K562 (cell line): ENCODE measurements around the gene TSC22D1. TPM values are rescaled to one million over a fixed set of nuclear protein-coding genes. Genes with fewer than 3 reads are reported as not detected.

Source experiments
- ARID3B ChIP-seq: fragments of 250-450 bp; sonication (Bioruptor Pico); IDR thresholded peaks from 2 replicates; pipeline ENCODE4 v1.4.0; 2020; ENCODE audit warnings: borderline replicate concordance
- CAMTA2 ChIP-seq: fragments of 250-450 bp; sonication (Bioruptor Pico); conservative IDR thresholded peaks from 2 replicates; pipeline ENCODE4 v1.5.1; 2022
- CBFA2T3 ChIP-seq: fragments of 450-650 bp; IDR thresholded peaks from 2 replicates; pipeline ENCODE4 v1.6.1; 2017
- CC2D1A ChIP-seq: fragments of 450-650 bp; IDR thresholded peaks from 2 replicates; pipeline ENCODE4 v1.6.1; 2017; ENCODE audit warnings: mild to moderate bottlenecking
- EHMT2 ChIP-seq: fragments of 450-650 bp; IDR thresholded peaks from 2 replicates; pipeline ENCODE4 v1.6.1; 2018; ENCODE audit warnings: antibody characterized with exemption
- HMBOX1 ChIP-seq: sonication (generic); IDR thresholded peaks from 2 replicates; pipeline ENCODE4 v1.6.1; 2016
- IRF9 ChIP-seq: fragments of 450-650 bp; IDR thresholded peaks from 2 replicates; pipeline ENCODE4 v1.6.1; 2016; ENCODE audit warnings: missing biosample characterization, missing genetic modification characterization
- KDM1A ChIP-seq, 2 experiments: fragments of 450-650 bp; IDR thresholded peaks; 2 replicates each; pipeline ENCODE4 v1.6.1; 2016; ENCODE audit warnings: mild to moderate bottlenecking in 2 of 2
- KHSRP ChIP-seq: fragments of 450-650 bp; IDR thresholded peaks from 2 replicates; pipeline ENCODE4 v1.6.1; 2017
- MTA2 ChIP-seq: fragments of 450-650 bp; IDR thresholded peaks from 2 replicates; pipeline ENCODE4 v1.6.1; 2016; ENCODE audit warnings: low read depth
- NBN ChIP-seq: fragments of 450-650 bp; IDR thresholded peaks from 2 replicates; pipeline ENCODE4 v1.6.1; 2016; ENCODE audit warnings: low read depth, mild to moderate bottlenecking
- PRDM10 ChIP-seq: fragments of 450-650 bp; IDR thresholded peaks from 2 replicates; pipeline ENCODE4 v1.6.1; 2018; ENCODE audit not compliant: partially characterized antibody
- SRSF1 ChIP-seq: fragments of 200-400 bp; formaldehyde crosslinking; IDR thresholded peaks from 2 replicates; pipeline ENCODE4 v1.6.1; 2017; ENCODE audit warnings: mild to moderate bottlenecking, low read depth, low read length, moderate library complexity
- TAF1 ChIP-seq: IDR thresholded peaks from 2 replicates; pipeline ENCODE4 v1.6.1; 2011; ENCODE audit warnings: mild to moderate bottlenecking, low read length, moderate library complexity; ENCODE audit not compliant: insufficient read depth, control insufficient read depth, severe bottlenecking; ENCODE audit errors: extremely low read depth
- TCF3 ChIP-seq: sonication (generic); formaldehyde crosslinking; IDR thresholded peaks from 2 replicates; pipeline ENCODE4 v1.4.0; 2020; ENCODE audit warnings: mild to moderate bottlenecking, missing genetic modification reagents
- ZBTB17 ChIP-seq: fragments of 450-650 bp; formaldehyde crosslinking; IDR thresholded peaks from 2 replicates; pipeline ENCODE4 v1.4.0; 2020; ENCODE audit warnings: mild to moderate bottlenecking
- ZNF274 ChIP-seq: IDR thresholded peaks from 2 replicates; pipeline ENCODE4 v1.6.1; 2011; ENCODE audit warnings: low read depth, mild to moderate bottlenecking, low read length, moderate library complexity, borderline replicate concordance
- ZNF766 ChIP-seq: fragments of 200-800 bp; sonication (Bioruptor generic); conservative IDR thresholded peaks from 2 replicates; pipeline ENCODE4 v1.6.1; 2016; ENCODE audit warnings: missing genetic modification characterization, missing compliant biosample characterization
- polyA plus RNA-seq, 8 experiments: library from polyadenylated mRNA; depleted of rRNA in 4 of 8; stranded (reverse) in 5 of 8; unstranded in 3 of 8; fragments of >200 nt; fragmentation: Nextera tagmentation in 2 of 8; fragmentation: Illumina TruSeq in 1 of 8; extraction: Ambion mirVana in 2 of 8; extraction: Trizol in 1 of 8; gene quantifications; 2 replicates each; pipeline versions ENCODE4 v1.2.1 to v1.2.3, GENCODE V29; 2011 to 2014; ENCODE audit warnings: inconsistent platforms in 1 of 8, missing spikeins in 1 of 8
- total RNA-seq, 7 experiments: library from RNA; depleted of rRNA in 6 of 7; stranded (reverse); fragments of >200 nt in 6 of 7; fragmentation: Illumina TruSeq in 2 of 7; extraction: Trizol in 2 of 7; gene quantifications; 2 replicates each; pipeline versions ENCODE4 v1.2.1 to v1.2.3, GENCODE V29; 2011 to 2021; ENCODE audit warnings: low replicate concordance in 1 of 7
- TF ChIP-seq, protein P1 (sequence below): fragments of 450-650 bp; formaldehyde crosslinking; IDR thresholded peaks from 2 replicates; pipeline ENCODE4 v1.4.0; 2022; ENCODE audit warnings: mild to moderate bottlenecking, moderate library complexity
- TF ChIP-seq, protein P2 (sequence below): sonication (generic); formaldehyde crosslinking; IDR thresholded peaks from 2 replicates; pipeline ENCODE4 v1.8.1; 2023; ENCODE audit warnings: mild to moderate bottlenecking, missing genetic modification reagents

The TSC22D1 gene
- total and polyA plus RNA-seq, 9 of the 15 experiments (the other 6 are each of a cell fraction or from before 2014, with no cell fraction given): 2.6 to 19.8 (median 8.4) TPM

DNA sequence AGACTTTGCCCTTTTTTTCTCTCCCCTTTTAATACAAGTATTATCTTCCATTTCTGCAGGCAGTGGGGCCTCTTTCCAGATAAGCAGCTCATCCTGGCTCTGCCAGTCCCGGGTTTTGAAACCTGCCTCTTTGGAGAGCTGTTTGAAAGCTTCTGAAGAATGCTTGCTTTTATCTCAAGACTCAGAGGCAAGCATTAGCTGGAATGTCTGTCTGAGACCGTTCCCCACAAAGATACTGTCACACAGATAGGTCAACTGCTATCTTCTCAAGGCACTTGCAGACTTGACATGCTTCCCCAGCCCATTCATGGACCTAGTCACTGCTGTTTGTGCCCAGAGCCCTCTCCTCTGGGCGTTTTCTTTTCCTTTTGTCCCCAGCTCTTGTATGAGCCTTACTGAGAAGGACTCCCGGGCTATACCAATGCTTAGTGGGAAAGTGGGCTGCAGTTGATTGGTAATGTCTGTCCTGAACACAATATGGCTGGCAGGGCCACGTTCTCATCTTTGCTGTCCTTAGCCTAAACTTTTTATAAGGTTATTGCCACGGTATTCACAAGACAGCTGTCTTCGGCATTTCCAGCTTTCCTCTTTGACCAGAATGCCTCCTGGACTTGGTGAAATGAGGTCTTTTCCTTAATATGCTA is 189.1 kb downstream of the TSC22D1 start (continued):
- TF ChIP-seq KHSRP: no peak
- 0 out of 2 replicates have a peak, but pooled peaks have one; percentile 17 for TF ChIP-seq NBN
- TF ChIP-seq CBFA2T3: peak; percentile 98
- TF ChIP-seq ZBTB17: peak; percentile 98
- peak; percentile 53; the same call in 1 of the 2 replicates for TF ChIP-seq ZNF766 (CRISPR knock-in tag)
- TF ChIP-seq TAF1: peak; percentile 38
- TF ChIP-seq MTA2: peak; percentile 87
- TF ChIP-seq, protein P1, sequence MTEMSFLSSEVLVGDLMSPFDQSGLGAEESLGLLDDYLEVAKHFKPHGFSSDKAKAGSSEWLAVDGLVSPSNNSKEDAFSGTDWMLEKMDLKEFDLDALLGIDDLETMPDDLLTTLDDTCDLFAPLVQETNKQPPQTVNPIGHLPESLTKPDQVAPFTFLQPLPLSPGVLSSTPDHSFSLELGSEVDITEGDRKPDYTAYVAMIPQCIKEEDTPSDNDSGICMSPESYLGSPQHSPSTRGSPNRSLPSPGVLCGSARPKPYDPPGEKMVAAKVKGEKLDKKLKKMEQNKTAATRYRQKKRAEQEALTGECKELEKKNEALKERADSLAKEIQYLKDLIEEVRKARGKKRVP (CRISPR knock-in tag): 0 out of 2 replicates have a peak, but pooled peaks have one; percentile 2
- no peak for TF ChIP-seq CAMTA2 (CRISPR knock-in tag)
- TF ChIP-seq CC2D1A: peak; percentile 72; the same call in 1 of the 2 replicates
- TF ChIP-seq, protein P2, sequence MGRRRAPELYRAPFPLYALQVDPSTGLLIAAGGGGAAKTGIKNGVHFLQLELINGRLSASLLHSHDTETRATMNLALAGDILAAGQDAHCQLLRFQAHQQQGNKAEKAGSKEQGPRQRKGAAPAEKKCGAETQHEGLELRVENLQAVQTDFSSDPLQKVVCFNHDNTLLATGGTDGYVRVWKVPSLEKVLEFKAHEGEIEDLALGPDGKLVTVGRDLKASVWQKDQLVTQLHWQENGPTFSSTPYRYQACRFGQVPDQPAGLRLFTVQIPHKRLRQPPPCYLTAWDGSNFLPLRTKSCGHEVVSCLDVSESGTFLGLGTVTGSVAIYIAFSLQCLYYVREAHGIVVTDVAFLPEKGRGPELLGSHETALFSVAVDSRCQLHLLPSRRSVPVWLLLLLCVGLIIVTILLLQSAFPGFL (CRISPR knock-in tag): no peak
- TF ChIP-seq SRSF1: no peak
- peak; percentile 95 for TF ChIP-seq TCF3 (CRISPR knock-in tag)
- peak; percentile 74 for TF ChIP-seq HMBOX1
- TF ChIP-seq PRDM10: peak; percentile 79
- no peak for TF ChIP-seq ARID3B (CRISPR knock-in tag)
- peak; percentile 82 for TF ChIP-seq EHMT2
- peak; percentile 48; the same call in 1 of the 2 replicates for TF ChIP-seq ZNF274
- peak; percentile 79 to 91; a peak in 3 of 4 replicates for TF ChIP-seq KDM1A (IDR thresholded peaks at IDR 0.05)
- TF ChIP-seq IRF9 (tag): no peak
